SK-N-MC (cell line): ENCODE data around the gene COG5.

Experiments used
- EZH2 ChIP-seq: fragments of 200-600 bp; sonication (generic); IDR thresholded peaks from one replicate; pipeline ENCODE4 v1.6.1; 2017; ENCODE audit warnings: antibody characterized with exemption
- FOXP2 ChIP-seq: optimal IDR thresholded peaks from 2 replicates; pipeline ENCODE3; 2011; ENCODE audit warnings: mild to moderate bottlenecking, moderate library complexity; ENCODE audit not compliant: insufficient read depth; ENCODE audit errors: extremely low read length, control extremely low read depth
- POLR2AphosphoS5 ChIP-seq: IDR thresholded peaks from 2 replicates; pipeline ENCODE4 v1.6.1; 2012; ENCODE audit warnings: mild to moderate bottlenecking, low read depth, low read length, borderline replicate concordance

GRCh38 chr7:107160389-107160788 lies 403.3 kb downstream of the COG5 start:
- TF ChIP-seq EZH2 (no peak), POLR2AphosphoS5 (no peak), FOXP2 (no peak)
